Left lobe of liver (tissue), 2 donors: Measurements from ENCODE around the gene RGS17. TPM values are rescaled to one million over a fixed set of nuclear protein-coding genes. Genes with fewer than 3 reads are reported as not detected.
"Not testable (repeated sequence)": the region's sequence is repeated elsewhere in the genome, so short reads cannot be mapped to it uniquely, and the experiment has no call there.

Experiments
- ATAC-seq: fragments of 200-7000 bp; cut with Tn5 transposase; one replicate; pipeline ENCODE4 v1.9.1; 2020; ENCODE audit warnings: mild to moderate bottlenecking, moderate library complexity
- DNase-seq: peaks from one replicate; pipeline ENCODE4 v3.0.0-alpha.2; 2020; ENCODE audit warnings: low spot score
- total RNA-seq: library from RNA; stranded (reverse); gene quantifications from one replicate; pipeline ENCODE4 v1.2.1, GENCODE V29; 2021
- donor health status: DM: no; HTN: no; CAD: no; lungs with moderate emphysema.
- donor health status: DM: no; HTN: yes; CAD: no.

RGS17 gene
- total RNA-seq, 1 donor from 2014 or later: not detected

DNA sequence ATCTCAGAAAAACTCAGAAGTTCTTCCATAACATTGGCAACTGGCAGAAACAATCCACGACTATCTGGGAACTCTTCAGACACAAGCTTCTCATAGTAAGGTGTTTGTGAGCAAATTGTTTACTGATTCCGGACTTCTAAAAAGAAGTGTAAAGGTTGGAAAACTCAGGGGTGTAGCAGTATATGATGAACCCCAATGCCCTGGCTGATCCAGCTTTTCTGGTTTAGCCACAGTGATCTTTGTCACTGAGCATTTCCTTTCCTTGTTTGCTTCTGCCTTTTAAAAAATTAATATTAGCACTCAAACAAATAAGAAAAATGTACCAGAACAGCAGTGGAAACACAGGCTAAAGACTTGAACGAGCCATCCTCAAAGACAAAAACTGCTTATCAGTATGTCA, 4.9 kb downstream of the RGS17 start:
- ATAC-seq: no peak
- no peak for DNase-seq

DNA sequence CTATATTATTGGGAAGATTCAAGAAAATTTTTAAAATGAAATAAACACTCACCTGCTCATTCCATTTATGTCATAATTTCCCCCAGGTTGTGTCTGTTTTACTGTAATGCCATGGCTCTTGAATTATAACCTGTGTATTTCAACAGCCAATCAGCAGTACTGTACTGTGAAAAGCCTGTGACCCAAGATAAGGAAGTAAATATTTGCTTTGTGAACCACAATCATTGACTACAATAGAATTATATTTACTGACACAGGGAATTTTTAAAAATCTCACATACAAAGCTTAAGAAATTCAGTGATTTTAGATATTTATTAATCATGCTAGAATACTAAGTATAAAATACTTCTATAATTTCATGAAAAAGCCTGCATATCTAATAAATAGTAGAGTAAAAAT, 6.0 kb downstream of the RGS17 start:
- ATAC-seq (no peak), DNase-seq (no peak)

DNA sequence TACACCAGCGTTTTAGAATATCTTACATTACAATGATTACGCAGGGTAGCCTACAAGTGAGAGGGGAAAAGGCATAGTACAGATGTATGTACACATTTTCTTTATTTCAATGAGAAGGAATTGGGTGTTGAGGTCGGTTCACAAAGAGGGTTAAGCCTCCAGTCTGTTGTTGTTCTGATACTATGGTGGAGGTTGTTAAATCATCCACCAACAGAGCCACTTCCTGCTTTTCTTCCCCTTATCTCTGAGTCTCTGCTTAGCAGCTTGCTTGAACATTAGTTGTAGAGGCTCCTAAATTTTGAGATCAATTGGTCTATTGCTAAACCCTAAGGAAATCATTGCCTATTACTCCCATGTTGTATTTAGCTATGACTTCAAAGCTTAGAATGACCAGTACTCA, 7.3 kb downstream of the RGS17 start:
- no peak for DNase-seq
- no peak for ATAC-seq

DNA sequence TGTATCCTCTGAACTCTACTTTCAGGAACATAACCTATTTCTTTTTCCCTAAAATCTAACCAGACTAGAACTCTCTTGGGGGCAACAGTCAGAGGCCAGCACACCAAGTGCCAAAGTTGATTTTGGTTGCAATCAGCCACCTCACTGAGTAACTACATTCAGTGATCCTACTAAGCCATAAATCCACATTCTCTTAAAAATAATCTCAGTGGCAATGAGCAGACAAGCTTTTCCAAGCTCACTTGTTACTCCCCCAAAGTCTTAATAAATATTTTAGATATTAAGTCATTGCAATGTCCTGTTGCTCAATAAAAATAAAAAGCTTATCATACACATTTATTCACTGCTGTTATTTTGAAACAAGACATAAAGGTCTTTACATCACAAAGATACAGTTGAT, 9.8 kb downstream of the RGS17 start:
- no peak for DNase-seq
- no peak for ATAC-seq

DNA sequence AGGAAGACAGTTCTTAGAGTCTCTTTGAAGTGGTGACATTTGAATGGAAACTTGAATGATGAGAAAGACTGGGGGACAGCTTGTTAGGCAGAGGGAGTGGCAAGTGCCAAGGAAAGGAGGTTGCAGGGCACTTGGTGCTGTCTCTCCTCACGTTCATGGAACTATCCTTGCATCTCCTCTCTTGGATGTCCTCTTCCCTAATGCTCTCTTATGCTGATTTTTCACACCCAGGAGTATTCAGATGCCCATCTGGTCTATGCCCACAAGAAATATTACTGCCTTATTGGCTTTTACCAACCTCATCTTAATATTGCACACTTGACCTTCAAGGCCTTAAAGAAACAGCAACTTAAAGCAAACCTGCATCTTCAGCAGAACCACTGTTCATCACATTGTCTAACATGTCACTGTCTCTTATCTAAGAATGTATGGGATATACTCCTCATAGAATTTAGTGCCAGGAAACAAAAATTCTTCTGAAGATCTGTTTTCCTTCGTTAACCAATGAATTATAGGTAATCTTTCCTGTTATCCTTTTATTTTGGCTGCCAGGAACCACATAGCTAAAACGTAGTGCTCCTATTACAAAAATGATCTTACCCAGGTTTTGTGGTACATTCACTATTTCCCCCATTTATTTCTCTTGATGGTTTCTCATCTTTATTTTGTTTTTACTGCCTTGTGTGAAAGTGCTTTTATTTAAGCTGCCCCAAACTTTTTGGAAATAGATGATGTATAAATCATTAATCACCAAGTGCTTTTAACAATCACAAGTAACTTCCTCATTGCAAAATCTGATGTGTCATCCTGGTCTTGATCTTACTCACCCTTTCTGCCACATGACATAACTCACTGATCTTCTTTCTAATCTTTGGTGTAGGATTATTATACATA, 12.8 kb downstream of the RGS17 start:
- ATAC-seq (no peak), DNase-seq (no peak)

DNA sequence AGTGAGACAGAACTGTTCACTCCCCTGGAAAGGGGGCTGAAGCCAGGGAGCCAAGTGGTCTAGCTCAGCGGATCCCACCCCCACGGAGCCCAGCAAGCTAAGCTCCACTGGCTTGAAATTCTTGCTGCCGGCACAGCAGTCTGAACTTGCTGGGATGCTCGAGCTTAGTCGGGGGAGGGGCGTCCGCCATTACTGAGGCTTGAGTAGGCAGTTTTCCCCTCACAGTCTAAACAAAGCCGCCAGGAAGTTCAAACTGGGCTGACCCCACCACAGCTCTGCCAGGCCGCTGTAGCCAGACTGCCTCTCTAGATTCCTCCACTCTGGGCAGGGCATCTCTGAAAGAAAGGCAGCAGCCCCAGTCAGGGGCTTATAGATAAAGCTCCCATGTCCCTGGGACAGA, 20.0 kb downstream of the RGS17 start:
- not testable (repeated sequence) for ATAC-seq, DNase-seq

DNA sequence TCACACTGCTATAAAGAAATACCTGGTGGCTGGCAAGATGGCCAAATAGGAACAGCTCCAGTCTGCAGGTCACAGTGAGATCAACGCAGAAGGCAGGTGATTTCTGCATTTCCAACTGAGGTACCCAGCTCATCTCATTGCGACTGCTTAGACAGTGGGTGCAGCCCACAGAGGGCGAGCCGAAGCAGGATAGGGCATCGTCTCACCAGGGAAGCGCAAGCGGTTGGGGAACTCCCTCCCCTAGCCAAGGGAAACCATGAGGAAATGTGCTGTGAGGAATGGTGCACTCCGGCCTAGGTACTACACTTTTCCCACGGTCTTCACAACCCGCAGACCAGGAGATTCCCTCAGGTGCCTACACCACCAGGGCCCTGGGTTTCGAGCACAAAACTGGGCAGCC, 20.5 kb downstream of the RGS17 start:
- DNase-seq, ATAC-seq: not testable (repeated sequence)

DNA sequence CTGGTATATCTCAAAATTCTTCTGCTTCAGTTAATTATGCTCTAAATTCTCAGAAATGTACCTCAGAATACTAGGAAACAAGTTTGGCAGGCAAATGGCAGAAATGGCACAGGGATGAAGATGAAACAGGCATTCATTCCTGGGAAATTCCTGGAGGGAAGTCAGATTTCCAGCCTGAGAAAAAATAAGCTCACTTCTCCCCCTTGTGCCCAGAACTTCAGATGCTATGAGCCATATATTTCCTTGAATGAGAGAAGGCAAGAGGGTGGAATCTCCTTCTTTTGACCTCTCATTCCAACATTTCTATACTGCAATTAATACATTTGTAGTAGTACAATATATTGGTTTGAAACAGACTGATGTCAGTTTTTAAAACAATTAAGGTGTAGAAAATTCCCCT, 22.8 kb downstream of the RGS17 start:
- ATAC-seq: no peak
- DNase-seq: no peak

DNA sequence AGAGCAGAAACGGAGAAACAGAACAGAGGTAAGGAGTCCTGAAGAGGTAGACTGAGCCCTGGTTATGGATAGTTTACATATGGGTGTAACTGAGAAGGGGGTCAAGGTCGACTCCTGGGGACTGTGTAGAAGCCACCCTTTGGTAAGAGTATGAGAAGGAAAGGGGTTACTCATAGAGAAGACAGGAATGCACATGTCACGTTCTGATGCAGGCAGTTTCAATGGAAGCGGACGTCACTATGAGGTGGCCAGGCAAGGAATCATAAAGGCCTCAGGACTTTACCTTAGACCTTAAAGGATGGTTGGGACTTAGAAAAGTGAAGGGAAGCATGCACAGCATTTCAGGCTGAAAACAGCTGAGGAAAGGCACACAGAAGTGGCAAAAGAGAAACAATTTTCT, 25.1 kb downstream of the RGS17 start:
- DNase-seq (no peak), ATAC-seq (no peak)

DNA sequence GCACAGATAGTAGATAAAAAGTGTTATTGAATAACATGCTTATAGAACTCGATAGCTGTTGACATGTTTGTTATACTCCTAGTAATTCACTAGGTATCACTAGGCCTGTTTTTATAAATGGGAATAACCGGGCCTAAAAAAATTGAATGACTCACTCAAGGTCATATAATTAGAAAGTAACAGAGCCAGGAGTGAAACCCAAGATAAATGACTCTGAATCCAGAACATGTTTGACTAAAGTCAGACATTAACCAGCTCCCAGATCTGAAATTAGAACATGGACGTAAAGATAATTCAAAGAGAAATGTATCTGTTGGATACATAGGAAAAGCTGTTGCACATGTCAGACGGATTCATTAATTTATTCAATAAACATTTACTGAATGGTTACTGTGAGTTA, 26.9 kb downstream of the RGS17 start:
- ATAC-seq (no peak), DNase-seq (no peak)

DNA sequence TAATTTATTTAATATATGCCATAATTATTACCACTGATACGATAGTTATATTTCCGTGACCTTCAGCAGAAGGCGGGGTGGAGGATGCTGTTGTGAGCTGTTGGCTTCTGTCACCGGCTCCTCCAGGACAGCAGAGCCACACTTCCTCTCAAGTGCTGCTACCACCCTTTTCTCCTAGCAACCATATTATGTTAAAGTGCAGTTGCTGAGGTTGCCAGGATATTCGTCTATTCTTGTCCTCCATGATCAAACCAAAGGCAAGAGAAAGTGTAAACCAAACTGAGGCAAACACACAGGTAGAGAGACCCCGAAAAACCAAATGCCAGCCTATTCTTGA, 27.8 kb downstream of the RGS17 start:
- no peak for ATAC-seq
- DNase-seq: no peak

DNA sequence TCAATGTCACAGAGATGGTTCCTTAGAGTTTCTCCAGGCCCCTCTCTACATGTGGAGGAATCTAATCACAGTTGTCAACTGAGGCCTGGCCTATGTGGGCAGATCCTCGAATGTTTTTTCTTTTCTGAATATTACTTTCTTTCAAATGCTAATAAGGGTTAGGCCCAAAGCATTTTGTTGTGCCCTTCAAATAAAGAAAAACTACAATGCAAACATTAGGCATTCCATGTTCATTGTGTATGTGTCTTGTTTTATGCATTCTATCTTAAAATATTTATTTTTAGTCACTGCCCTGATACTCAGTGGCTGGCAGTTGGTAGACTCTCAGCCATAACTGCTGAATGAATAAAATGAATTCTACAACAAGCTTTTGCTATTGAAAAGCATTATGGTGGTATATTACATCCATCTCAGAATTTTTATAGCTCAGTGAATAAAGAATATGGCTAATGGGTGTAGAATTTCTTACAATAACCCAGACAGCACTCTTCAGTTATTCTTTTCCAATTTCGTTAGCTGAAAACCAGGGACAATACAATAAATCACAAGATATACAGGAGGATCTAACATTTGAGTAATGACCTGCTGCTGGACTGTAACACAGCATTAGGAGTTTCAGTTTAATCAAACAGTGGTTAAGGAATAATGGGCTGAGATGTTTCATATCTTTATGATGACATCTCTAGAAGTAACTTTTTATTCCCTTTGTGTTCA, 28.3 kb downstream of the RGS17 start:
- no peak for ATAC-seq
- no peak for DNase-seq

DNA sequence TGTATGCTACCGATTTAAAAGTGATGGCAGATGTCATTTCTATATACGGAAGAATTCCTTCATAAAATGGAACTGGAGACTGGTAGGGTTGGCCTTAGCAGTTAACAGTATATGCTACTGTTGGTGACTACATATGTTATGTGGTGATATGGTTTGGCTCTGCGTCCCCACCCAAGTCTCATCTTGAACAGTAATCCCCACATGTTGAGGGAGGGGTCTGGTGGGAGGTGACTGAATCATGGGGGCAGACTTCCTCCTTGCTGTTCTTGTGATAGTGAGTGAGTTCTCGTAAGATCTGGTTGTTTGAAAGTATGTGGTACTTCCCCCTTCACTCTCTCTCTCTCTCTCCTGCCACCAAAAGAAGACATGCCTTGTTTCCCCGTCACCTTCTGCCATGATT, 29.6 kb downstream of the RGS17 start:
- ATAC-seq: no peak

DNA sequence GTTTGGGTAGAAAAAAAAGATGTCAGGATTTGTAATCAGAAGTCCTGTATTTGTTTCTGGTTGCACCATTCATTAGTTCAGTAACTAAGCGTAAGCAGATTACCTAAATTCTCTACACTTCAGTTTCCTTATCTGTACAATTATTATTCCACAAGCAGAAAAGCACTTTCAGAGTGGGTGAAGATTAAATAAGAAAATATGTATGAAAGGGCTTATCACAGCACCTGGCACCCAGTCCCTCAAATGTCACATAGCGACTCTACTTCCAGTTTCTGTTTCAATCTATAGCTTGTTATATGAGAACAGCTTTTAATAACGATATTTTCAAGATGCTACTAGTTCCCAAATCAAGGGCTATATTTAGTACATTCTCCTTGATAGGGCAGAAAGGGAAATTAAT, 31.4 kb downstream of the RGS17 start:
- ATAC-seq: no peak
- no peak for DNase-seq

More for the DNA sequence above, 29.6 kb downstream of the RGS17 start:
- no peak for DNase-seq

DNA sequence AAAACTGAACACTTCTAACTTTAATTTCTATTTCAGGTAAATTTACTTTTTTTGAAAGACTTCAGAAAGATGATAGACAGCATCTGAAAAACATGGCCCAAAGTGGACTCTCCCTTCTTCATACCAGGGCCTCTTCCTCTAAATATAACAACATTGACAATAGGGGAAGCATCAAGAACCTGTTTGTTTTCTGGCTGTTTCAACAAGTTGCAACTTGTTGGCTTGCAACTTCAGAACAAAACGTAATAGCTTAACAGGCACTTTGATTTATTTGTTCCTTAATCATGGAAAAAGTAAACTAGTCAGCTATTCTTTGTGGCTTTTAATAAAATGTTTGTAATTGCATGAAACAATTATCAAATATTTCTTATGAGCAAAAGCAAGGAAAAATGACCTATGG, 34.3 kb downstream of the RGS17 start:
- DNase-seq: no peak
- ATAC-seq: no peak

DNA sequence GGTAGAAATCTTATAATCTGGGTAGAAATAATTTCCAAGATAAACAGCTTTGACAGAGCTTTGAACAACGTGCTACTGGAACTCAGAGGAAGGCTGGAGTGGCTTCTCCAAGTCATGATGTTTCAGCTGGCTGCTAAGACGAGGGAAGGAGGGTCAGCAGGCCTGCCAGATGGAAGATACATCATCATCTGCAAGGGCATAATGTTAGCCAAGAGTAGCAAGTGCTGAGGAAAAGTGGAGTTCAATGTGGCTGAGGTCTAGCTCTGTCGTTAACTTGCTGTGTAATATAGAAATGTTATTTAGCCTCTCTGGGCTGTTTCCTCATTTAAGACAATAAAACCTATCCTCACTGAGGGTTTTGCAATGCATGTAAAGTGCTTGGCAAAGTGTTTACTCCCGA, 35.1 kb downstream of the RGS17 start:
- DNase-seq (no peak), ATAC-seq (no peak)

DNA sequence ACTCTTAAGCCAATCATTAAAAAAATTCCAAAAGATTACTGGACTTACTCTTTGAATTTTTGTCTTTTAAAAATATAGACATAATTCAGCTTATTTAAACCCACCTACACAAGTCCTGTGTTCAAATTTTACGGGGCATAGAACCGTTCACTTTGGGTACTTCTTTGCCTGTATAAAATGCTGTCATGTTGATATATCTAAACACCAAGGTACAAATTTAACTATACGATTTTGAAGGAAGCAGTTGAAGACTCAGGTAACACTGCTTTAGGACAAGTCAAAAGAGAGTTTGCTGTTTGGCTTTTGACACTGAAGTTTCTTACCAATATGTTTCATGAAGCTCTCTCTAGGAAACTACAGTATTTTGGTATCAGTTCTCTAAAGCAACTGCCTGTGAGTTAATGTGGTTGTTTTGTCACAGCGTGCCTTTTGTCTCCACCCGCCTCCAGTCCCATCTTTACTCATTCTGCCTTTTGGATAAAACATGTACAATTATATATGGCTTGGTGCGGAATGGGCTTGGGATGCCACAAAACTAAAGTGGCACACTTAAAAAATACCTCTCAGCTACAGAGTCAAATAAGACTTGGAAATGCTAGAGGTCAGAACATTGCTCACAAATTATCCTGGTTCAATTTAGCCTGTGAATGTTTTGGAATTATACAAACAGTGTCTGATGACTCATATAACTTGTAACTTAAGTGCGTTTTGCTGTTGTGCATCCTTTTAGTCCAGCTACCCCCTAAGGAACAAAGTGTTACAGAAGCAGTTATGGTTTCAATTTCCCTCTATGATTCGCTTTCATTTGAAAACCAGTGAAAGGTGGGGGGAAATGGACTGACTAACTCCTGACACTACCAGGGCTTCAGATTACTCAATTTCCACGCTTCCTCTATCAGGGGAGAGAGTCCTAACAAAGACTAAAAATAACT, 38.7 kb downstream of the RGS17 start:
- ATAC-seq (no peak), DNase-seq (no peak)

DNA sequence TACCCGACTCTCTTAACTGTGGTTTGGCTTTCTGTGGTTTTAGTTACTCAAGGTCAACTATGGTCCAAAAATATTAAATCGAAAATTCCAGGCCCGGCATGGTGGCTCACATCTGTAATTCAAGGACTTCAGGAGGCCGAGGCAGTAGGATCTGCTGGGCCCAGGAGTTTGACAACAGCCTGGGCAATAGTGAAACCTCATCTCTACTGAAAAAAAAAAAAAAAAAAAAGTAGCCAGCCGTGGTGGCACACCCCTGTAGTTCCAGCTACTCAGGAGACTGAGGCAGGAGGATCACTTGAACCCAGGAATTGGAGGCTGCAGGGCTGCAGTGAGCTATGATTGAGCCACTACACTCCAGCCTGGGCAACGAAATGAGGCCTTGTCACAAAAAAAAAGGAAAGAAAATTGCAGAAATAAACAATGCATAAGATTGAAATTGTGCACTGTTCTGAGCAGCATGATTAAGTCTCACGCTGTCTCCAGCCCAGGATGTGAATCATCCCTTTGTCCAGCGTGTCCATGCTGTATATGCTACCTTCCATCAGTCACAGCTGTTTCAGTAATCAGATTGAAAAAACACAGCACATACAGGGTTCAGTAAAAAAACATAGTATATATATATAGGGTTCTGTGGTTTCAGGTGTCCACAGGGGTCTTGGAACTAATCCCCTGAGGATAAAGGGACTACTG, 40.7 kb downstream of the RGS17 start:
- no peak for ATAC-seq
- no peak for DNase-seq

DNA sequence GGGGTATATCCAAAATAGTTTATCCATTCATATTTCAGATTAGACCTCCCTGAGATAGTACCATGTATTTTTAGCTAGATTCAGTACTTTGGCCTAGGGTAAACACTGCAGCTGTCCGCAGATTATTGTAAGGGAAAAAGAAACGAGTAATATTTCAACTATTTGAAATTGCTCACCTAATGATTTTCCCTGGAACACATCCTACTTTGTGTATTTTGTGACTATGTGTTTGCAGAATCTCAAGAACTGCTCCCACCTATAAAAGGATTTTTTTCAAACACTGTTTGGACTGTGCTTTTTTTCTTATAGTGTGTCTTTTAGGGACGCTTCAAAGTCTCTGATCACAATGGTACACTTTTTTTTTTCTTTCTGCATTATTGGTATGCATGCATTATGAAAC, 42.3 kb downstream of the RGS17 start:
- DNase-seq (no peak), ATAC-seq (no peak)

DNA sequence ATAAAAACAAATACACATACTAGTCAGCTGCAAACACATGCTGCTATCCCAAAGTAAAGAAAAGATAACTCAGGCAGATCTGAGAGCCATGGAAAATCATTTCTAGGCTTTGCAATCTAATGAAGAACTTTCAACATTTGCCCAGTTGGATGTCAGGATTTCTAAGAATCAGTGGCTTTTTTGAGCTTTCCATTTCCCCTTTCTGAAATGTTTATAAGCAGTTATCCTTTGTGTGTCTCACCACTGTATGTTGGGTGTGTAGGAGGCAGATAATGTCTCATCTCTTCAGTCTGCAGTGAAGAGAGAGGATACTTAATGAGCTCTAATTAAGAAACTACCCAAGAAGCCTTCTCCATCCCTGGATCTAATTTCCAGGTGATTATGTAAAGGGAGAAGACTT, 43.6 kb downstream of the RGS17 start:
- no peak for DNase-seq

More for the DNA sequence above, 43.6 kb downstream of the RGS17 start:
- ATAC-seq: no peak
